Fibroblast of lung (primary cell): ENCODE measurements around the gene PSMD8. TPM values are rescaled to one million over a fixed set of nuclear protein-coding genes. Genes with fewer than 3 reads are reported as not detected.
A peak's percentile ranks its signal among the peaks of the same experiment; 100 is the strongest.
"Not testable (repeated sequence)": the region's sequence is repeated elsewhere in the genome, so short reads cannot be mapped to it uniquely, and the experiment has no call there.

ENCODE experiments used
- DNase-seq, 2 donors: peaks; one replicate each; pipeline versions ENCODE4 v3.0.0 to v3.0.0-alpha.2; 2010; ENCODE audit warnings: low read depth in 2 of 2
- H2AFZ ChIP-seq: 2 replicates; pipeline ENCODE4 v1.5.1; 2012; ENCODE audit warnings: low read length, control low read depth, inconsistent platforms
- H3K27ac ChIP-seq: 2 replicates; pipeline ENCODE4 v1.5.1; 2011; ENCODE audit warnings: low read length, control low read depth; ENCODE audit not compliant: insufficient read depth
- H3K27me3 ChIP-seq: 2 replicates; pipeline ENCODE4 v1.5.1; 2011; ENCODE audit warnings: mild to moderate bottlenecking, low read length; ENCODE audit not compliant: control insufficient read depth, insufficient read depth
- H3K36me3 ChIP-seq: 2 replicates; pipeline ENCODE4 v1.5.1; 2011; ENCODE audit warnings: low read length; ENCODE audit not compliant: control insufficient read depth, insufficient read depth
- H3K4me1 ChIP-seq: 2 replicates; pipeline ENCODE4 v1.5.1; 2011; ENCODE audit warnings: low read length; ENCODE audit not compliant: control insufficient read depth, insufficient read depth; ENCODE audit errors: extremely low read depth
- H3K4me2 ChIP-seq: 2 replicates; pipeline ENCODE4 v1.5.1; 2011; ENCODE audit warnings: low read length, control low read depth; ENCODE audit not compliant: insufficient read depth; ENCODE audit errors: extremely low read depth
- H3K4me3 ChIP-seq, 4 experiments: fragments of 200-600 bp in 1 of 4; sonication (generic) in 1 of 4; replicated peaks in 1 of 4; 2 replicates each; pipeline ENCODE4 v1.5.1; 2011 to 2016; ENCODE audit warnings: low read length in 4 of 4, low read depth in 3 of 4, mild to moderate bottlenecking in 3 of 4, control low read depth in 2 of 4, inconsistent platforms in 1 of 4, mixed read lengths in 1 of 4; ENCODE audit not compliant: insufficient read depth in 1 of 4; ENCODE audit errors: control extremely low read depth in 1 of 4
- H3K79me2 ChIP-seq: 2 replicates; pipeline ENCODE4 v1.5.1; 2012; ENCODE audit warnings: mild to moderate bottlenecking, low read length, inconsistent platforms; ENCODE audit not compliant: control insufficient read depth, insufficient read depth
- H3K9ac ChIP-seq: 2 replicates; pipeline ENCODE4 v1.5.1; 2011; ENCODE audit warnings: mild to moderate bottlenecking, low read length, control low read depth; ENCODE audit not compliant: insufficient read depth
- H3K9me3 ChIP-seq: 2 replicates; pipeline ENCODE4 v1.5.1; 2012; ENCODE audit warnings: low read depth, low read length; ENCODE audit not compliant: control insufficient read depth, insufficient read depth
- H4K20me1 ChIP-seq: 2 replicates; pipeline ENCODE4 v1.5.1; 2011; ENCODE audit warnings: low read length; ENCODE audit not compliant: control insufficient read depth, insufficient read depth; ENCODE audit errors: extremely low read depth
- CTCF ChIP-seq, 2 donors: IDR thresholded peaks in 1 of 2; conservative IDR thresholded peaks in 1 of 2; 1 replicate in 1 of 2; 2 replicates in 1 of 2; pipeline ENCODE4 v1.5.1; 2011 to 2012; ENCODE audit warnings: low read length in 2 of 2, control low read depth in 1 of 2, inconsistent platforms in 1 of 2, low read depth in 1 of 2, mild to moderate bottlenecking in 1 of 2
- EZH2 ChIP-seq: IDR thresholded peaks from 2 replicates; pipeline ENCODE4 v1.5.1; 2012; ENCODE audit warnings: low read length, control low read depth, mild to moderate bottlenecking; ENCODE audit errors: missing control alignments
- polyA plus RNA-seq, 2 donors: library from polyadenylated mRNA; depleted of rRNA in 1 of 2; stranded (reverse) in 1 of 2; unstranded in 1 of 2; fragments of >200 nt; gene quantifications; 2 replicates each; pipeline ENCODE4 v1.2.1, GENCODE V29; 2011 to 2012; ENCODE audit warnings: missing spikeins in 1 of 2
- total RNA-seq: library from RNA; depleted of rRNA; stranded (reverse); fragments of >200 nt; gene quantifications from 2 replicates; pipeline ENCODE4 v1.2.1, GENCODE V29; 2014

The PSMD8 gene
- total and polyA plus RNA-seq, 2 donors (not counting 1 experiment from before 2014, with no cell fraction given): 217 to 287 TPM

GRCh38 chr19:38409631-38410133, 35.3 kb downstream of the PSMD8 start:
- H3K27ac ChIP-seq: no peak overlapping the region
- H3K36me3 ChIP-seq: peaks cover 2% of the 10 kb centered on the region
- no peaks in the 10 kb centered on the region for H4K20me1 ChIP-seq
- H2AFZ ChIP-seq: no peak overlapping the region
- TF ChIP-seq EZH2 (no peak), CTCF (conservative IDR thresholded peaks at IDR 0.05 in 1 of 2, IDR thresholded peaks at IDR 0.05 in 1 of 2; ENCODE audit: low read depth in 1 of 2, low read length in 2 of 2) (no peak)
- H3K79me2 ChIP-seq: no peaks in the 10 kb centered on the region
- peak; percentile 44 to 54 for DNase-seq
- H3K4me3 ChIP-seq: no peak overlapping the region
- H3K27me3 ChIP-seq: no peaks in the 10 kb centered on the region
- no peaks in the 10 kb centered on the region for H3K4me1 ChIP-seq
- no peaks in the 10 kb centered on the region for H3K9me3 ChIP-seq
- H3K9ac ChIP-seq: no peak overlapping the region
- no peak overlapping the region for H3K4me2 ChIP-seq

DNA sequence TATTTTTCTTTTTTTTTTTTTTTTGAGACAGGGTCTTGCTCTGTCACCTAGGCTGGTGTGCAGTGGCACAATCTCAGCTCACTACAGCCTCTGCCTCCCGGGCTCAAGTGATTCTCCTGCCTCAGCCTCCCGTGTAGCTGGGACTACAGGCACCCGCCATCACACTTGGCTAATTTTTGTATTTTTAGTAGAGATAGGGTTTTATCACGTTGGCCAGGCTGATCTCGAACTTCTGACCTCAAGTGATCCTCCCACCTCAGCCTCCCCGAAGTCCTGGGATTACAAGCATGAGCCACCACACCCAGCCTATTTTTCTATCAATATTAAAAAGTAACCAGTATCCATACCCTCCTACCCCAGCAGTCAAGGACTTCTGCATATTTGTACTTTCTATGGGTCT, 36.0 kb downstream of the PSMD8 start:
- not testable (repeated sequence) for H3K79me2 ChIP-seq, H3K9ac ChIP-seq, H3K9me3 ChIP-seq, H2AFZ ChIP-seq, H3K4me1 ChIP-seq, DNase-seq, H3K4me2 ChIP-seq, H4K20me1 ChIP-seq, H3K4me3 ChIP-seq, H3K27me3 ChIP-seq, H3K27ac ChIP-seq, H3K36me3 ChIP-seq

DNA sequence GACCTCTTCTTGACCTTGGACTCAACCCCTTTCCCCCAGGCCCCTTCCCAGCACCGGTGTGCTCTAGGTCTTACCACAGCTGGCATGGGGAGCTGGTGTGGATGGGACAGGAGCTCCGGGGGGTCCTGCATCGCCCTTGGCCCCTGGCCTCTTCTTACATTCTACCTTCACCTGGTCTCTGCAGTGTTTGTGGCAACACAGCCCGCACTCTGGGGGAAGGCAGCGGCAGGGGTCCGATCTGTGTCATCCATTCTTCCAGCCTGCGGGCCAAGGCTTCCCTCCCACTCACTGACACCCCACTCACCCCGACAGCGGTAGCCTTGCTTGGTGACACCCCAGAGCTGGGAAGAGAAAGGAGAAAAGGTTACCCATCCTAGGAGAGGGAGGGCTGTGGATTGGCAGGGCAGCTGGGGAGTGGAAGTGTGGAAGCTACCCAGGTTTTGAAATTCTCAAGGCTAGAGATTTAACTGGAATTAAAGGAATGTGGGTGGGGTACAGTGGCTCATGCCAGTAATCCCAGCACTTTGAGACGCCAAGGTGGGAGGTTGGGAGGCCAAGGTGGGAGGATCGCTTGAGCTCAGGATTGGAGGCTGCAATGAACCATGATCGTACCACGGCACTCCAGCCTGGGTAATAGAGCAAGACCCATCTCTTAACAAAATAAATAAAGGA, 36.8 kb downstream of the PSMD8 start:
- no peak for DNase-seq
- no peaks in the 10 kb centered on the region for H3K4me1 ChIP-seq
- TF ChIP-seq CTCF (conservative IDR thresholded peaks at IDR 0.05 in 1 of 2, IDR thresholded peaks at IDR 0.05 in 1 of 2; ENCODE audit: low read depth in 1 of 2, low read length in 2 of 2) (no peak), EZH2 (no peak)
- no peak overlapping the region for H3K4me3 ChIP-seq
- H3K27me3 ChIP-seq: no peaks in the 10 kb centered on the region
- H4K20me1 ChIP-seq: no peaks in the 10 kb centered on the region
- H3K27ac ChIP-seq: no peak overlapping the region
- no peak overlapping the region for H3K4me2 ChIP-seq
- H3K79me2 ChIP-seq: no peaks in the 10 kb centered on the region
- H3K9ac ChIP-seq: no peak overlapping the region
- no peaks in the 10 kb centered on the region for H3K9me3 ChIP-seq
- H3K36me3 ChIP-seq: peaks cover 2% of the 10 kb centered on the region
- no peak overlapping the region for H2AFZ ChIP-seq

DNA sequence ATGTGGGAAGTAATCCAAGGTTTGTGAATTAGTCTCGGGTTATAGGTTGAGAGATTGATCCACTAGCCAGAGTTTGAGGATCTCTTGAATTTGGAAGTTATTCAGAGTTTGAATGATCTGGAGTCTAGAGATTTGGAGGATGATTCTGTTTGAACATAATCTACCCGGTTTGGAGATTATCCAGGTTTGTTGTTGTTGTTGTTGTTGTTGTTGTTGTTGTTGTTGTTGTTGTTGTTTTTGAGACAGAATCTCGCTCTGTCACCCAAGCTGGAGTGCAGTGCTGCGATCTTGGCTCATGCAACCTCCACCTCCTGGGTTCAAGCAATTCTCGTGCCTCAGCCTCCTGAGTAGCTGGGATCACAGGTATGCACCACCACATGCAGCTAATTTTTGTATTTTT, 37.5 kb downstream of the PSMD8 start:
- H4K20me1 ChIP-seq, H3K4me1 ChIP-seq, H3K27me3 ChIP-seq, H3K9me3 ChIP-seq, H3K36me3 ChIP-seq, H3K9ac ChIP-seq, H2AFZ ChIP-seq, H3K27ac ChIP-seq, H3K4me2 ChIP-seq, H3K79me2 ChIP-seq, H3K4me3 ChIP-seq, DNase-seq: not testable (repeated sequence)
